IMR-90 (cell line): ENCODE data around the gene ALPK3. TPM values are rescaled to one million over a fixed set of nuclear protein-coding genes. Genes with fewer than 3 reads are reported as not detected.

Experiments used
- ATAC-seq: fragments of 200-7000 bp; cut with Tn5 transposase; 2 replicates; pipeline ENCODE4 v1.9.1; 2020; ENCODE audit warnings: low read depth, mild to moderate bottlenecking, moderate library complexity
- BruUV-seq: library from RNA; stranded (reverse); fragments of 400-500 nt; replicated peaks from 2 replicates; lab custom pipeline; 2021; lab: Mats Ljungman, UMichigan
- CTCF ChIA-PET: fragments of 300-600 bp; formaldehyde crosslinking; extraction: SDS; loops from one replicate; lab custom pipeline; 2021; ENCODE audit warnings: antibody characterized with exemption; lab: Yijun Ruan, JAX
- POLR2A ChIA-PET: fragments of 300-600 bp; sonication (Branson Sonifier 250); formaldehyde crosslinking; loops from one replicate; lab custom pipeline; 2022; ENCODE audit warnings: antibody characterized with exemption; ENCODE audit not compliant: unreplicated experiment; lab: Charles Lee
- DNase-seq: peaks from one replicate; pipeline ENCODE4 v3.0.0; 2013
- H2AFZ ChIP-seq: replicated peaks from 2 replicates; pipeline ENCODE3; 2013; ENCODE audit warnings: low read length, mild to moderate bottlenecking; ENCODE audit not compliant: poor library complexity
- H2AK5ac ChIP-seq: 2 replicates; pipeline ENCODE4 v1.6.1; 2013; ENCODE audit warnings: low read depth, low read length, inconsistent platforms
- H2AK9ac ChIP-seq: replicated peaks from 2 replicates; pipeline ENCODE3; 2013; ENCODE audit warnings: mild to moderate bottlenecking, low read depth, low read length, moderate library complexity; ENCODE audit not compliant: poor library complexity
- H2BK120ac ChIP-seq: 2 replicates; pipeline ENCODE4 v1.6.1; 2013; ENCODE audit warnings: low read depth, low read length, inconsistent platforms
- H2BK15ac ChIP-seq: 3 replicates; pipeline ENCODE4 v1.6.1; 2013; ENCODE audit warnings: low read depth, low read length, inconsistent platforms
- H2BK20ac ChIP-seq: 2 replicates; pipeline ENCODE4 v1.6.1; 2013; ENCODE audit warnings: low read depth, mild to moderate bottlenecking, inconsistent platforms, low read length, moderate library complexity
- H2BK5ac ChIP-seq: 2 replicates; pipeline ENCODE4 v1.6.1; 2013; ENCODE audit warnings: mild to moderate bottlenecking, low read depth, low read length, inconsistent platforms; ENCODE audit not compliant: poor library complexity, severe bottlenecking
- H3K14ac ChIP-seq: replicated peaks from 2 replicates; pipeline ENCODE4 v1.6.1; 2013; ENCODE audit warnings: low read depth, low read length, inconsistent platforms
- H3K18ac ChIP-seq: 2 replicates; pipeline ENCODE4 v1.6.1; 2013; ENCODE audit warnings: low read depth, low read length, control low read depth
- H3K23ac ChIP-seq: 2 replicates; pipeline ENCODE4 v1.6.1; 2013; ENCODE audit warnings: low read depth, low read length, inconsistent platforms
- H3K27ac ChIP-seq: 2 replicates; pipeline ENCODE4 v1.5.1; 2013; ENCODE audit warnings: mild to moderate bottlenecking, control low read depth, low read length; ENCODE audit not compliant: insufficient read depth
- H3K27me3 ChIP-seq: 2 replicates; pipeline ENCODE4 v1.6.1; 2013; ENCODE audit warnings: low read length; ENCODE audit not compliant: control insufficient read depth, insufficient read depth
- H3K36me3 ChIP-seq: 2 replicates; pipeline ENCODE4 v1.6.1; 2013; ENCODE audit warnings: low read length, mixed read lengths; ENCODE audit not compliant: control insufficient read depth, insufficient read depth
- H3K4ac ChIP-seq: 2 replicates; pipeline ENCODE4 v1.6.1; 2013; ENCODE audit warnings: low read depth, low read length, inconsistent platforms
- H3K4me1 ChIP-seq: 2 replicates; pipeline ENCODE4 v1.6.1; 2013; ENCODE audit warnings: low read length, mixed read lengths; ENCODE audit not compliant: control insufficient read depth, insufficient read depth
- H3K4me2 ChIP-seq: 2 replicates; pipeline ENCODE4 v1.6.1; 2013; ENCODE audit warnings: low read depth, mild to moderate bottlenecking, control low read depth, low read length, moderate library complexity
- H3K4me3 ChIP-seq: 2 replicates; pipeline ENCODE4 v1.5.1; 2013; ENCODE audit warnings: low read depth, mild to moderate bottlenecking, control low read depth, low read length, moderate library complexity; ENCODE audit not compliant: insufficient read depth
- H3K56ac ChIP-seq: 2 replicates; pipeline ENCODE4 v1.6.1; 2013; ENCODE audit warnings: low read length, inconsistent platforms; ENCODE audit not compliant: insufficient read depth; ENCODE audit errors: extremely low read depth
- H3K79me1 ChIP-seq, 2 experiments: 2 replicates each; pipeline ENCODE4 v1.6.1; 2013; ENCODE audit warnings: low read length in 2 of 2, inconsistent platforms in 1 of 2, low read depth in 1 of 2
- H3K9ac ChIP-seq: 2 replicates; pipeline ENCODE4 v1.6.1; 2013; ENCODE audit warnings: low read depth, low read length, control low read depth
- H3K9me1 ChIP-seq: 2 replicates; pipeline ENCODE4 v1.6.1; 2013; ENCODE audit warnings: low read length, inconsistent platforms; ENCODE audit not compliant: insufficient read depth
- H3K9me3 ChIP-seq: 2 replicates; pipeline ENCODE4 v1.6.1; 2013; ENCODE audit warnings: low read length; ENCODE audit not compliant: control insufficient read depth, insufficient read depth
- H4K20me1 ChIP-seq: 2 replicates; pipeline ENCODE4 v1.6.1; 2013; ENCODE audit warnings: low read length, inconsistent platforms; ENCODE audit not compliant: insufficient read depth
- H4K5ac ChIP-seq: 2 replicates; pipeline ENCODE4 v1.6.1; 2013; ENCODE audit warnings: mild to moderate bottlenecking, low read depth, low read length, control low read depth
- H4K8ac ChIP-seq, 2 experiments: 2 replicates each; pipeline ENCODE4 v1.6.1; 2013; ENCODE audit warnings: low read depth in 2 of 2, low read length in 2 of 2, control low read depth in 1 of 2, inconsistent platforms in 1 of 2
- H4K91ac ChIP-seq: 2 replicates; pipeline ENCODE4 v1.6.1; 2013; ENCODE audit warnings: low read depth, low read length, inconsistent platforms; ENCODE audit not compliant: insufficient read depth
- CHD1 ChIP-seq: IDR thresholded peaks from 2 replicates; pipeline ENCODE4 v1.6.1; 2012; ENCODE audit warnings: low read depth, low read length, improper control_type of control experiment
- MXI1 ChIP-seq: IDR thresholded peaks from 2 replicates; pipeline ENCODE4 v1.6.1; 2012; ENCODE audit warnings: low read depth, mild to moderate bottlenecking, low read length, moderate library complexity, borderline replicate concordance
- POLR2A ChIP-seq: IDR thresholded peaks from 2 replicates; pipeline ENCODE4 v1.6.1; 2012; ENCODE audit warnings: mild to moderate bottlenecking, low read depth, low read length
- RAD21 ChIP-seq: IDR thresholded peaks from 2 replicates; pipeline ENCODE4 v1.6.1; 2012; ENCODE audit warnings: low read length, improper control_type of control experiment
- WGBS, 2 experiments: methylation state at CpG; one replicate each; pipeline versions ENCODE4 v1.1.5 to v1.1.7; 2013; ENCODE audit warnings: missing lambda C conversion rate in 2 of 2; ENCODE audit not compliant: insufficient read length in 1 of 2; ENCODE audit errors: extremely low coverage in 2 of 2; 5-methylcytosine and 5-hydroxymethylcytosine counted together
- dilution Hi-C: fragments of 300-500 bp; cut with HindIII; formaldehyde crosslinking; loops from one replicate; pipeline ENCODE4 v1.14.3; 2018; ENCODE audit warnings: low sequenced_read_pairs; ENCODE audit not compliant: unreplicated experiment
- in situ Hi-C: fragments of 300-500 bp; cut with MboI; formaldehyde crosslinking; loops from 3 replicates; pipeline ENCODE4 v1.14.3; 2019; ENCODE audit warnings: low sequenced_read_pairs, inconsistent platforms, mixed read lengths
- intact Hi-C: fragments of 100-400 bp; cut with micrococcal nuclease; formaldehyde crosslinking; loops from 2 replicates; pipeline ENCODE4 v1.10.0; 2022
- polyA plus RNA-seq, 3 experiments: library from polyadenylated mRNA; depleted of rRNA; stranded (reverse); fragments of >200 nt; gene quantifications; 2 replicates each; pipeline ENCODE4 v1.2.3, GENCODE V29; 2012; ENCODE audit warnings: low replicate concordance in 1 of 3
- total RNA-seq: library from RNA; depleted of rRNA; stranded (reverse); fragments of >200 nt; gene quantifications from 2 replicates; pipeline ENCODE4 v1.2.3, GENCODE V29; 2012

The ALPK3 gene
- total and polyA plus RNA-seq, 2 of the 4 experiments (the other 2 are of a cell fraction) = under 0.01 to 0.26 TPM

DNA sequence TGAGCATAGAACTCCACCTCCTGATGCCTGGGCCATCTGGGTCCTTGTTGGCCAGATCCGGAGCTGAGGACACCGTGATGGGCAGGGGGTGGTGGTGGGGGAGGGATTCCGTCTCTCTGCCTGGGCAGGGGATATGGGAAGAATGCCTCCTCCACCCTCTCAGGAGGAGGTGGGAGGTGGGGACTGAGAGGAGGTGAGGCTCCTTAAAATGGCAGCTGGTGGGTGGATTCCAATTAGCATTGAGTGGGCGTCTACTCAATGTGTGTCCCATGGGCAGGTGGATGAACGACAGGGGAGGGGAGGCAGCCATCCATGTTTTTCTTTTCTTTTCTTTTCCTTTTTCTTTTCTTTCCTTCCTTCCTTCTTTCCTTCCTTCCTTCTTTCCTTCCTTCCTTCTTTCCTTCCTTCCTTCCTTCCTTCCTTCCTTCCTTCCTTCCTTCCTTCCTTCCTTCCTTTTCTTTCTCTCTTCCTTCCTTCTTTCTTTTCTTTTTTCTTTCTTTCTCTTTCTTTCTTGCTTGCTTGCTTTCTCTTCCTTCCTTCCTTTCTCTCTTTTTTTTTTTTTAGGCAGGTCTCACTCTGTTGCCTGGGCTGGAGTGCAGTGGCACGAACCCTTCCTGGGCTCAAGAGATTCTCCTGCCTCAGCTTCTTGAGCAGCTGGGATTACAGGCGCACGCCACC lies 72.3 kb downstream of the ALPK3 start:
- Histone ChIP-seq H3K79me1 (no peaks in the 10 kb centered on the region), H3K4me1 (no peaks in the 10 kb centered on the region), H4K5ac (no peak overlapping the region), H3K36me3 (no peaks in the 10 kb centered on the region), H2AK9ac (no peak overlapping the region), H2AK5ac (no peak overlapping the region), H3K27ac (no peak overlapping the region), H2AFZ (no peak overlapping the region), H2BK120ac (no peak overlapping the region), H3K9me1 (no peaks in the 10 kb centered on the region), H4K20me1 (no peaks in the 10 kb centered on the region), H3K18ac (no peak overlapping the region), H3K4ac (no peak overlapping the region), H3K56ac (no peak overlapping the region), H2BK5ac (no peak overlapping the region), H4K8ac (no peak overlapping the region), H2BK20ac (no peak overlapping the region), H3K14ac (no peak overlapping the region; the same call in 1 of the 2 replicates), H2BK15ac (no peak overlapping the region), H3K9me3 (no peaks in the 10 kb centered on the region), H3K27me3 (peaks cover 32% of the 10 kb centered on the region; the same call in 1 of the 2 replicates), H4K91ac (no peak overlapping the region), H3K9ac (no peak overlapping the region), H3K4me3 (no peak overlapping the region), H3K4me2 (no peak overlapping the region), H3K23ac (no peak overlapping the region)
- ATAC-seq (no peak), DNase-seq (no peak)
- ChIA-PET POLR2A (no interaction called here), CTCF (no interaction called here)
- intact Hi-C loops = no loop called here
- in situ Hi-C loops = no loop called here
- dilution Hi-C loops = no loop called here
- TF ChIP-seq MXI1 (no peak), POLR2A (no peak), CHD1 (no peak), RAD21 (no peak)
- WGBS, 2 experiments = 60% methylated on average over 1 of the region's 8 CpGs; no CpG with 5 or more reads in 1 of the 2 experiments
- no TSS peak for BruUV-seq
